Ishikawa (cell line): ENCODE results near the gene KATNB1.

ENCODE experiments used
- CEBPB ChIP-seq: IDR thresholded peaks from 2 replicates; pipeline ENCODE4 v1.6.1; 2012
- CREB1 ChIP-seq: IDR thresholded peaks from 2 replicates; pipeline ENCODE4 v1.6.1; 2012; ENCODE audit warnings: low read depth
- EGR1 ChIP-seq: IDR thresholded peaks from 2 replicates; pipeline ENCODE4 v1.6.1; 2012
- EP300 ChIP-seq: IDR thresholded peaks from 2 replicates; pipeline ENCODE4 v1.6.1; 2012; ENCODE audit warnings: borderline replicate concordance
- FOXM1 ChIP-seq: IDR thresholded peaks from 2 replicates; pipeline ENCODE4 v1.6.1; 2012; ENCODE audit warnings: low read depth, borderline replicate concordance
- MAX ChIP-seq: IDR thresholded peaks from 2 replicates; pipeline ENCODE4 v1.6.1; 2012
- NFIC ChIP-seq: IDR thresholded peaks from 2 replicates; pipeline ENCODE4 v1.6.1; 2012
- RAD21 ChIP-seq: IDR thresholded peaks from 2 replicates; pipeline ENCODE4 v1.6.1; 2012; ENCODE audit warnings: low read depth
- TAF1 ChIP-seq: IDR thresholded peaks from 2 replicates; pipeline ENCODE4 v1.6.1; 2012; ENCODE audit warnings: low read depth, mild to moderate bottlenecking
- TCF12 ChIP-seq: IDR thresholded peaks from 2 replicates; pipeline ENCODE4 v1.6.1; 2012; ENCODE audit warnings: low read depth
- TEAD4 ChIP-seq: IDR thresholded peaks from 2 replicates; pipeline ENCODE4 v1.6.1; 2012
- USF1 ChIP-seq: IDR thresholded peaks from 2 replicates; pipeline ENCODE4 v1.6.1; 2012
- YY1 ChIP-seq: IDR thresholded peaks from 2 replicates; pipeline ENCODE4 v1.6.1; 2012; ENCODE audit warnings: low read depth
- ZBTB7A ChIP-seq: IDR thresholded peaks from 2 replicates; pipeline ENCODE4 v1.6.1; 2012; ENCODE audit warnings: low read depth
- TF ChIP-seq, protein P1 (sequence below): IDR thresholded peaks from 2 replicates; pipeline ENCODE4 v1.6.1; 2012; ENCODE audit warnings: low read depth, mild to moderate bottlenecking

KATNB1 gene

DNA sequence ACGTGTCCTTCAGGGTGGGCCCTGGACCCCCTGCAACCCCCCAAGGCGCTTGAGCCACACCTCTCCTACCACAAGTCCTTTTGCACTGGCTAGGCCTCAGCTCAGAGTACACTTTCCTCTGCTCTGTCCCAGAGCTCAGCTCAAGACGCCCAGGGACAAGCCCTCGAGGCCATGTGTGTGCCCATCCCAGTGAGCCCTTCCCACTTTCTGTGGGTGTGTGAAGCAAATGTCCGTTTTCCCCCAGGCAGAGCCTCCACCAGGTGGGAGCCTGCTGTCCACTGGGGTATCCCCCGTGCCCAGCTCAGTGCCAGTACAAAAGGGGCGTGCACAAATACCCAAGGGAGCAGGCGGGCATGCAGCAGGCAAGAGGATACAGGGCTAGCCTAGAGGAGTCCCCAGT lies 48.3 kb downstream of the KATNB1 start:
- TF ChIP-seq TEAD4 (no peak), ZBTB7A (no peak), CREB1 (no peak), CEBPB (no peak), EGR1 (no peak), USF1 (no peak), FOXM1 (no peak), YY1 (no peak), EP300 (no peak), RAD21 (no peak), TCF12 (no peak), MAX (no peak)
- TF ChIP-seq, protein P1, sequence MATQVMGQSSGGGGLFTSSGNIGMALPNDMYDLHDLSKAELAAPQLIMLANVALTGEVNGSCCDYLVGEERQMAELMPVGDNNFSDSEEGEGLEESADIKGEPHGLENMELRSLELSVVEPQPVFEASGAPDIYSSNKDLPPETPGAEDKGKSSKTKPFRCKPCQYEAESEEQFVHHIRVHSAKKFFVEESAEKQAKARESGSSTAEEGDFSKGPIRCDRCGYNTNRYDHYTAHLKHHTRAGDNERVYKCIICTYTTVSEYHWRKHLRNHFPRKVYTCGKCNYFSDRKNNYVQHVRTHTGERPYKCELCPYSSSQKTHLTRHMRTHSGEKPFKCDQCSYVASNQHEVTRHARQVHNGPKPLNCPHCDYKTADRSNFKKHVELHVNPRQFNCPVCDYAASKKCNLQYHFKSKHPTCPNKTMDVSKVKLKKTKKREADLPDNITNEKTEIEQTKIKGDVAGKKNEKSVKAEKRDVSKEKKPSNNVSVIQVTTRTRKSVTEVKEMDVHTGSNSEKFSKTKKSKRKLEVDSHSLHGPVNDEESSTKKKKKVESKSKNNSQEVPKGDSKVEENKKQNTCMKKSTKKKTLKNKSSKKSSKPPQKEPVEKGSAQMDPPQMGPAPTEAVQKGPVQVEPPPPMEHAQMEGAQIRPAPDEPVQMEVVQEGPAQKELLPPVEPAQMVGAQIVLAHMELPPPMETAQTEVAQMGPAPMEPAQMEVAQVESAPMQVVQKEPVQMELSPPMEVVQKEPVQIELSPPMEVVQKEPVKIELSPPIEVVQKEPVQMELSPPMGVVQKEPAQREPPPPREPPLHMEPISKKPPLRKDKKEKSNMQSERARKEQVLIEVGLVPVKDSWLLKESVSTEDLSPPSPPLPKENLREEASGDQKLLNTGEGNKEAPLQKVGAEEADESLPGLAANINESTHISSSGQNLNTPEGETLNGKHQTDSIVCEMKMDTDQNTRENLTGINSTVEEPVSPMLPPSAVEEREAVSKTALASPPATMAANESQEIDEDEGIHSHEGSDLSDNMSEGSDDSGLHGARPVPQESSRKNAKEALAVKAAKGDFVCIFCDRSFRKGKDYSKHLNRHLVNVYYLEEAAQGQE = no peak

- TF ChIP-seq MAX = no peak
- TF ChIP-seq YY1 = no peak
- TF ChIP-seq NFIC = no peak
- TF ChIP-seq, protein P1 = no peak
- no peak for TF ChIP-seq TEAD4
- TF ChIP-seq FOXM1 = no peak
- TF ChIP-seq RAD21 = no peak
- TF ChIP-seq TCF12 = no peak
Observed at GRCh38 chr16:57784334-57784733, 48.8 kb downstream of the KATNB1 start.

GRCh38 chr16:57785385-57785784 lies 49.8 kb downstream of the KATNB1 start:
- TF ChIP-seq USF1 (no peak), RAD21 (no peak), TCF12 (no peak), TEAD4 (no peak), MAX (no peak), ZBTB7A (no peak), EP300 (no peak), EGR1 (no peak), TAF1 (no peak), FOXM1 (no peak), YY1 (no peak)
- TF ChIP-seq, protein P1 = no peak

DNA sequence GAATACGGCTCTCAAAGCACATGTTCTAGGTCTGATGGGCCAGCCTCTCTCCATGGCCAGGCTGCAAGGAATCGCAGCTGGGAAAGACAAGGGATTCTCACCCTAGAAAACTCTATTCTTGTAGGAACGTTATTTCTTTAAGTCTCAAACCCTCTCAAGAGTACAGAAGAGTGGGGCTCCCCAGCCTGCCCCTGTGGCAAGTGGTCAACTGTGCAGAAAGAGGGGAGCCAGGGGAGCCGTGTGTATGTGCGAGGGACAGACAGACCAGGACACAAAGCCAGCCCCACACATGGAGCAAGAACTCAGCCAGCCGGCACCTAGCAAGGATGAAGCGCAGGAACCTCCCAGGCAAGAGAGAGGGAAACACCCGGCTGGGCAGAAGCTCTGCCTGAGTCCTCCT lies 50.4 kb downstream of the KATNB1 start:
- TF ChIP-seq CEBPB = no peak
- no peak for TF ChIP-seq CREB1
- TF ChIP-seq, protein P1 = no peak
- TF ChIP-seq USF1 = no peak
- TF ChIP-seq ZBTB7A = no peak
